ENCODE results near the gene NR6A1.

NR6A1 gene

DNA sequence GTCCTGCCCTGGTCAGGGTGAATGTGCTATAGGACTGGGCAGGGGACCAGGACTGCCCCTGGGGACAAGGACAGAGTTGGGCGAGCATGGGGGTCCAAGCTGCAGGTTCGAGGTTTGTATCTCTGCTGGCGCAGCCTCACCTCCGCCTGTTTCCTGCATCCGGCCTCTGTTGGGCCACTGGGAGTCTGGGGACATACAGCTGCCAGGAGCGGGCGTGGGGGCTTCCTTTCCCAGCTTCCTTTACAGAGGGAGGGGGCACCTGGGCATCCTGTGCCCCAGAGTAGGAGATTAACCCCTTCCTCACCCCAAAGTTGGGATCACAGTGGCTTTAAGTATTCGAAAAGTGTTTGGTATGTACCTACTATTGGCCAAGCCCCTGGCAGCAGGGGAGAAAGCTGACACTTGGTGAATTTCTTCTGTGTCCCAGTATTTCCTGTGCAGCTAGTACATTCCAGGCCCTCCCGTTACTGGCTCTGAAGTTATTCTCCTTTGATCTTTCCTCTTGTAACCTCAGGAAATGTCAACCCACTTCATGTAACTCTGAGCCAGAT is 24.8 kb upstream of the NR6A1 start:
- no peak for DNase-seq (ENCODE audit: low read depth in 2 of 2)

DNA sequence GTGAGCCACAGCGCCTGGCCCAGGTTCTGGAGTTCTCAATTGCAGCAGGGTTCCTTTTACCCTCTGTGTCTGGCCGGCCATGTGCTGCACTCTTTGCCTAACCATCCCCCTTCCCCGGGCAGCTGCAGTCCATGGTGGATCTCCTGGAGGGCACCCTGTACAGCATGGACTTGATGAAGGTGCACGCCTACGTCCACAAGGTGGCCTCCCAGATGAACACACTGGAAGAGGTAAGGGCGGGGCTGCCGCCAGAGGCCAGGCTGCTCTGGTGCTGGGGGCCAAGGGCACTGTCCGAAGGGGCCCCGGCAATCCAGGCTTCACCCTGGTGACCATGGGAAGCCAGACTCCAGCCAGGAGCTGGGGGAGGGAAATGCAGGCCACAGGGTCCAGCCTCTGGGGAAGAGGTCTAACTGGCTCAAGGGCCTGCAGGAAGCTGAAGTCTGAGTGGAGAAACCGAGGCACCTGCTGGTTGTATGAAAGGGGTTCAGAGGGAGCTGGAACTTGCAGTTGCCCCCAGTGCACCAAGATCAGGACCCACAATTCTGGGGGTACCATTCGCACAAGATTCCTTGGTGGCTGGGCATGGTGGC is 23.9 kb upstream of the NR6A1 start:
- no peak for DNase-seq (ENCODE audit: low read depth in 2 of 2)

DNA sequence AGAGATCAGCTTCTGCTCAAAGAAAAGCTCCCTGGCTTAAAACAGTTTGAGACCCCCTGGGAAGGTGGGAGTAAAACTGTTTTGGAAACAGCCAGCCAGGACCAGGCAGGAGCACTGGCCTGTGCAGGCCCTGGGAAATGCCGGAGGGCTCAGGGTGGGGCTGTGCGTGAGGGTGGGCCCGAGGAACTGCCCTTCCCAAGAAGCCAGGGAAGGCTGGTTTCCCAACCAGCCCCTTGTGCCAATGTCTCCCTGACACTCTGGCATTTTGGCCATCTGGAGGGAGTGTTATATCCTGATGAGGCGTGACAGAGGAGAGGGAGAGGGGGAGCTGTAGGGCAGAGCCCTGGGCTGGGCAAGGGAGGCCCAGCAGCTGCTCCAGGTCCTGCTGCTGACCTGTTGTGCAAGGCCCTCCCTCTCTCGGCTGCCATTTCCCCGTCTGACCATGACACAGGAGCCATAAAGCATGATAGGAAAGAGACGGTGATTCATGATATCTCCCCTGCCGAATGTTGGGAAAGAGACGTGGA is 22.0 kb upstream of the NR6A1 start:
- DNase-seq (ENCODE audit: low read depth in 2 of 2) = no peak

DNA sequence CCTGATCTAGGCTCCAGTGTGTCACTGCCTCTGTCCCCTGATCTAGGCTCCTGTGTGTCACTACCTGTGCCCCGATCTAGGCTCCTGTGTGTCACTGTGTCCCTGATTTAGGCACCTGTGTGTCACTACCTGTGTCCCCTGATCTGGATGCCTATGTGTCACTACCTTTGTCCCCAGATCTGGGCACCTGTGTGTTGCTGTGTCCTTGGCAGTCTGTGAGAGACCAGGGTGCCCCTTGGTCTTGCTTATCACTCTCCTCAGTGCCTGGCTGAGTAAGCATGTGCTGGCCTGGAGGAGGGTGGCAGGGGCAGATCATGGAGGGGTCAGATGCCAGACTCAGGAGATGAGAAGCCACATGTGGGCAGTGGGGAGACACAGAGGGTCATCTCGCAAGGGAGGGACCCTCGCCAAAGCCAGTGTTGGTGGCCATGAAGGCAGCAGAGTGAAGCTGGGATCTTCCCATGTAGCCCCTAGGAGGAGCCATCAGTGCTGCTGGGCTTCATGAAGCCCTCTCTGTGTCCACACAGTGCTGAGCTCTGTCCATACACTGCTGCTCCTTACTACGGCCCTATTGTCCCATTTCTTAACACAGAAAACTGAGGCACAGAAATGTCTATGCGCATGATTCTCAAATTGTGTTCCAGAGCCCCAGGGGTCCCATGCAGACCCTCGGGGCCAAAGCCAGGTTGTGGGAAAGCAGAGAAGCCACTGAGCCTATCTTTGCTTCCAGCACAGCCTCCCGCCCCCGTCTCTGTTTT is 21.3 kb upstream of the NR6A1 start:
- DNase-seq (ENCODE audit: low read depth in 2 of 2) = no peak

DNA sequence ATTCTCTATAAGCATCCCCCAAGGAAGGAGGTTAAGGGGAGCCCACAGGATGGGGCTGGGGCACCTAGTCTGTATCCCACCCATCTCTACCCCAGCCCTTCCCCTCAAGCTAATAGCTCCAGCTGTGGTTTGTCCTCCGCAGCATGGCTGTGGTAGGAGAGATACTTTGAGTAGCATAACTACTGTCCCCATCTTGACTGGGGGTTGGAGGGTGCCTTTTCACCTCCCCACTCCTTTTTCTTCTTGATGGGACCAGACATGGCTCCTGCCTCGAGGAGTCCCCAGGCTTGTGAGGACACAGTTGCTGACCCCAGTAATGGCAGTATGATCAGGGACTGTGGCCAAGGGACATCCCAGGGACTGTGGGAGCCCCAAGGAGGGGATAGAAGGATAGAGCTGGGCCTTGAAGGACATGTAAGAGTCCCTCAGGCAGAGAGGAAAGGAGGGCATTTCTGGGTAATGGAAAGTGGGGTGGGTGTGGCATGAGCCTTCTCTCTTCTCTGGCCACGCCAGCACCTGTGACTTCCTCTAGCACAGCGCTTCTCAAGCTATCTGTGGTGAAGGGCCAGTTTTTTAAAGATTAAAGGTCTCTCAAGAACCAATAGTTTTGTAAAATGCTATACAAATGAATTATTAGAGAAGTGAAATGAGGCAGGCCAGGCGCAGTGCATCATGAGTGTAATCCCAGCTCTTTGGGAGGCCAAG is 19.8 kb upstream of the NR6A1 start:
- DNase-seq (ENCODE audit: low read depth in 2 of 2) = no peak

DNA sequence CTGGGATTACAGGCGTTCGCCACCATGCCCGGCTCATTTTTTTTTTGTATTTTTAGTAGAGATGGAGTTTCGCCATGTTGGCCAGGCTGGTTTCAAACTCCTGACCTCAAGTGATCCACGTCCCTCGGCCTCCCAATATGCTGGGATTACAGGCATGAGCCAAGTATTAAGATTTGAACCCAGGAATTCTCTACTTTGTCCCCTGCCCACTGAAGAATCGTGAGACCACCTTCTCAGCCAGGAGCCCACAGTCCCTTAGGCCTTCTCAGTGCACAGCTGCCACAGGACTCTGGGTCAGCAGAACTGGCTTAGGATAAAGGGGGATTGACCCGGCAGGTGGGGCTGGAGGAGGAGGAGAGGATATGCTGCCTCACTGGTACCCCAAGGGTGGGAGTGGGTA is 19.2 kb upstream of the NR6A1 start:
- no peak for DNase-seq (ENCODE audit: low read depth in 2 of 2)

DNA sequence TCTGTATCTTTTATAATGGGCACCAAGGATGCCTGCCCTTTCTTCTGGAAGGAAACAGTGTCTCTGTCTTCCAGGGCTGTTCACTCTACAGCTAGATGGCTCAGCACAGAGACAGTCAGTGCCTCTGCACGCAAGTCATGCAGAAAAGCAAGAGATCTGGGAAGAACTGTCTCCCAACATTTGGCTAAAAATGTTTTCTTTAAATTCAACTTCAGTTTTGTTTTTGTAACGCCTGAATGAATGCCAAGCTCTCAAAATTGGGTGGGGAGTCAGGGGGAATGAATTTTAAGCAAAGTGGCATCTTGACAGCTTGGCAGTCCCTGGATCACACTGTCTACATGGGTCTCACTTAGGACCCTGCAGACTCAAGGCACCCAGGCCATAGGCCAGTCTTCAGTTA is 18.4 kb upstream of the NR6A1 start:
- DNase-seq (ENCODE audit: low read depth in 2 of 2) = no peak

DNA sequence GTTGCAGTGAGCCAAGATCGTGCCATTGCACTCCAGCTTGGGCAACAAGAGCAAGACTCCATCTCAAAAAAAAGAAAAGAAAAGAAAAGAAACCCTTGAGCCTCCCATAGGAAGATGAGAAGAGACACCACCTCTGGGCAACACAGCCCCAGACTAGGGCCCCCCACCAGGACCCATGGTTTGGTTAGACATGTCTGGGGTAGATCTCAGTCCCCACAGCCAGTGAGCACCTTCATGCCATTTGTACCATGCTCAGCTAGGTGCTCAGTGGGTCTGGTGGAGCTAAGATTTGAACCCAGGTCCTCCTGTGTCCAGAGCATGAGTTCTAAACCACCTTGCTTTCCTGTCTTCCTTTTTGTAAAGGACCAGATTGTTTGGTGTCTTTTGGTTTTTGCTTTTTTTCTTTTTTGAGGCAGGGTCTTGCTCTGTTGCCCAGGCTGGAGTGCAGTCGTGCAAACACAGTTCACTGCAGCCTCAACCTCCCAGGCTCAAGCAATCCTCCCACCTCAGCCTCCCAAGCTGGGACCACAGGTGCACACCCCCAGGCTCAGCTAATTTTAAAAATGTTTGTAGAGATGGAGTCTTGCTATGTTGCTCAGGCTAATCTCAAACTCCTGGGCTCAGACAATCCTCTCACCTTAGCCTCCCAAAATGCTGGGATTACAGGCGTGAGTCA is 17.6 kb upstream of the NR6A1 start:
- DNase-seq (ENCODE audit: low read depth in 2 of 2) = no peak

DNA sequence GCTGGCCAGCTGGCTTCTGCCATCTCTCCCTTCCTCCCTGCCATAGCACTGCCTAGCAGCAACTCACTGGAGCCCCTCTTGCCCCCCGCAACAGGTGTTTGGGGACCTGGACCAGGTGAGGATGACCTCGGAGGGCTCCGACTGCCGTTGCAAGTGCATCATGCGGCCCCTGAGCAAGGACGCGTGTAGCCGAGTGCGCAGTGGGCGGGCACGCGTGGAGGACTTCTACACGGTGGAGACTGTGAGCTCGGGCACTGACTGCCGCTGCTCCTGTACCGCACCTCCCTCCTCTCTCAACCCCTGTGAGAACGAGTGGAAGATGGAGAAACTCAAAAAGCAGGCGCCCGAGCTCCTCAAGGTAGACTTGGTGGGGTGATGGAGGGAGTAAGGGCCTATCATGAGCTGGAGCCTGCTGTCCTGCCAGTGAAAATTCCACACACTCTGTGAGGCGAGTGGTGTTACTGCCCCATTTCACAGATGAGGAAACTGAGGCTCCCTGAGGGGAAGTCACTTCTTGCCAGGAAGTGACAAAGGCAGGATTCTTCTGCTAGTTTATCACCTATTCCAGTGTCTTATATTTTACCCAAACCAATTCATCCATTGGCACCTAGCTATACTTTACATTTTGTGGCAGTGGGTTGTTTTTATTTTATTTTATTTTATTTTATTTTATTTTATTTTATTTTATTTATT is 15.9 kb upstream of the NR6A1 start:
- DNase-seq (ENCODE audit: low read depth in 2 of 2) = no peak

DNA sequence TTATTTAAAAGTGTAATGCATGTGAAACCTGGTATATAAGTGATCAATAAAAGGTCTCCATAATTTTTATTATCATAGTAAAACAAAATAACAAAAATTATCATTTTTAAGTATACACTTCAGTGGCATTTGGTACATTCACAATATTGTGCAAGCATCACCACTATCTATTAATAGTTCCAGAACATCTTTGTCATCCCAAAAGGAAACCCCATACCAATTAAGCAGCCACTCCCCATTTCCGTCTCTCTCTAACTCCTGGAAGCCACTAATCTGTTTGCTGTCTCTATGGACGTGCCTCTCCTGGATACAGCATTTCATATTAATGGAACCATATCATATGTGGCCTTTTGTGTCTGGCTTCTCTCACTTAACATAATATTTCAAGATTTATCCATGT is 13.4 kb upstream of the NR6A1 start:
- no peak for DNase-seq (ENCODE audit: low read depth in 2 of 2)

DNA sequence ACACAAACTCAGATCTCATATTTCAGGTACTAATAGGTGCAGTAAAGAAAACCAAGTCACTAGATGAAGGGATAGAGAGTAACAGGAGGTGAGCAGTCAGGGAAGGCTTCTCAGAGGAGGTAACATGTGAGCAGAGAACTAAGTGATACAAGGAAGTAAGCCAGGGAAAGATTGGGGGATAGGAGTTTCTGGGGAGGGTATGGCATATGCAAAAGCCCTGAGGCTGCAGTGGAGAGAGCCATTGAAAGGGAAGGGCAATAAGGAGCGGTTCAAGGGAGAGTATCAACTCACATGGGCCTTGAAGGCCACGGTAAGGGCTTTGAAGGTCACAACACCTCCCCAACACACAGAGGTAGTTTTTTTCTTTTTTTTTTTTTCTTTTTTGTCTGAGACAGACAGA is 12.7 kb upstream of the NR6A1 start:
- no peak for DNase-seq (ENCODE audit: low read depth in 2 of 2)

DNA sequence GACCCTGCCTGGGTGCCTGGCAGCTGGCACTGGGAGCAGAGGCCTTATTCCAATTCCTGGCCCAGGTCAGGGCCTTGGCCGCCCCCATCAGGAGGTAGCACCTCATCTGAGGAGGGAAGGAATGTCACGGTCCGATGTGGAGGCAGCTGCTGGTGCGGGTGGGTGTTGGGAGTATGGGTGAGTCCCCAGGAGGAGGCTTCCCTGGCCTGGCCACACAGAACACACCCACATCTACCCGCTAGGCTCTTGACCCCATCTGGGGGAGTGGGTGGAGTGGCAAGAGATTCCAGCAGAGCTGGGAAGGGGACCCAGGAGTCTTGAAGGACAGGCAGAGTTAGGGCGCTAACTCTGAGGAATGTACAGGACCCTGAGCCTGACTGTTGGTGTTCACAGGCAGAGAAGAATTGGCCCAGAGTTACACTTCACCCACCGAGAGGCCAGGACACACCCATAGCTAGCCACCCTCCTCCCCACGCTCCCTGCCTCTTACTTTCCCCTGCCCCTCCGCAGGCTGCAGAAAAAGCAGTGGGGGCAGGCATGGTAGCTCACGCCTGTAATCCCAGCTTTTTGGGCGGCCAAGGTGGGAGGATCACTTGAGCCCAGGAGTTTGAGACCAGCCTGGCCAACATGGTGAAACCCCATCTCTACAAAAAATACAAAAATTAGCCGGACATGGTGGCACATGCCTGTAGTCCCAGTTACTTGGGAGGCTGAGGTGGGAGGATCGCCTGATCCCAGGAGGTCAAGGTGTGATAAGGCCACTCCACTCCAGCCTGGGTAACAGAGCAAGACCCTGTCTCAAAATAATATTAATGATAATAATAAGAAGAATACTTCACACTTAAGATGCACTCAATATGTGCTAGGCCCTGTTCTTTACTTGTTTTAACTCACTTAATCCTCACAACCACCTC is 11.8 kb upstream of the NR6A1 start:
- no peak for DNase-seq (ENCODE audit: low read depth in 2 of 2)

DNA sequence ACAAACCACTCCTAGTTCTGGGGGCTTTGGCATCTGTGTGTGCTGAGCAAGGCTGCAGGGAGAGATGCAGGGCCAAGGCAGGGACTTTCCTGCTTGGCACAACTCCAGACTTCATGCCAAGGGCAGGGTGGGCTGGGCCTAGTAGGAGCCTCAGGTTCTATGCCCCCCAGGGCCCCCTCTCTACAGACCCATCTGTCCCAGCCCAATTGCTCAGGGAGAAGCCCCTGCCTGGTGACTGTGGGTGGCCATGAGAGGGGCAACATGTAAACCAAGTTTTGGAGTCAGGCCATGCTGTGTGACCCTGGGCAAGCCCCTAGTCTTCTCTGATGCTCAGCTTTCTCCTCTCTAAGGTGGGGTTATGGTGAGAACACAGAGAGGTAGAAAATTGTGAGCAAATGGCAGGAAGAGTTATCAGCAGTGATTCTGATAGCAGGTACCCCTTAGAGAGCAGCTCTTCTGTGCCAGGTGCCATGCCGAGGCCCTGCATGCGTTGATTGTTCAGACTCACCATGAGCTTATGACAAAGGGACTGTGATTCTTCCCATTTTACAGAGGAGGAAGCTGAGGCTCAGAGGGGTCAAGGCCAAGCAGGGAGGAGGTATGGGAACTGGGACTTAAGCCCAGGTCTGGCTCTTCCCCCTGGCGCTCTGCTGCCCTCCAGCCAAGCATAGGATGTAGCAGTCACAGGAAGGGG is 11.0 kb upstream of the NR6A1 start:
- DNase-seq (ENCODE audit: low read depth in 2 of 2) = no peak

DNA sequence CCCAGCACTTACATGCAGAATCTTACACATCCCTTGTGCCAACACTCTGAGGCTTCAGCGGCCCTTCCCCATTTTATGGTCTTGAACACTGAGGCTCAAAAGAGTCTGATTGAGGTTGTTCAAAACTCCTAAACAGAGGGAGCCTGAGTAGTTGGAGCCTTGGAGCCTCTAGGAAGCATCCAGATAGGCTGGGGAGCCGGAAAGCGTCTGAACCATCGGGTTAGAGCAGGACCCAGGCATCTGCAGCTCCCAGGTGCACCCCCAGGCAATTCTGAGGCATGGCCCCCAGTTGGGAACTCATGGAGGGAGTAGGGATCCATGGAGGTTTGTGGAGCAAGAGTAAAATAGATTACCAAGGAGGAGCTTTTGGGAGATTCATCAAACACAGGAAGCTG is 9.6 kb upstream of the NR6A1 start:
- no peak for DNase-seq (ENCODE audit: low read depth in 2 of 2)

DNA sequence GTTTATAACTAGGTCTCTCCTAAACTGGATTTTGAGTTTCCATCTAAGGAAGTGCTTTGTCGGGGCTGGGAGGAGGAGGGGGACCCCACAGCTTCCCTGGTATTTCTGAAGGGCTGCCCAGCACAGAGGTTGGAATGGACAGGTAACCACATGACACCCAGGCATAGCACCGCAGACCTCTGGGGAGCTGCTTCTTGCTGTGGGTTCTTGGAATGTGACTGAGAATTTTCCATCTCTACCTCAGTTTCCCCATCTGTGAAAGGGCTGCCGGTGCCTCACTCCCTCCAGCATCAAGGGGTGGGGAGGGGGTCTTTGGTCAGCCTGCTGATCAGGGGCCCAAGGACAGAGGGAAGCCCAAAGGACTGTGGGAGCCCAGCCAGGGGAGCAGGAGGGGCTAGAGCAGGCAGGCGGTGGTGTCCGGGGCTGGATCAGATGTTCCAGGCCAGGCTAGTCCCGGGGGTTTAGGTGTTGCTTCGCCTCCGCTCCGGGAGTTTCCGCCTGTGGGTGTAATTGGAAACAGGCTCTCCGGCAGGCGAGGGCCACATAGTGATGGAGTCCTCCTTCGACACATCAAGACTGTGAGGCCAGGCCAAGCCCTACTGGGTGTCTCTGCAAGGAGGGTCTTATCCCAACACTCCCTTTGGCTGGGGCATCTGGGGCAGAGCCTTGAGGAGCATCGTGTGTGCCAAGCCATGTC is 9.1 kb upstream of the NR6A1 start:
- DNase-seq (ENCODE audit: low read depth in 2 of 2) = no peak

DNA sequence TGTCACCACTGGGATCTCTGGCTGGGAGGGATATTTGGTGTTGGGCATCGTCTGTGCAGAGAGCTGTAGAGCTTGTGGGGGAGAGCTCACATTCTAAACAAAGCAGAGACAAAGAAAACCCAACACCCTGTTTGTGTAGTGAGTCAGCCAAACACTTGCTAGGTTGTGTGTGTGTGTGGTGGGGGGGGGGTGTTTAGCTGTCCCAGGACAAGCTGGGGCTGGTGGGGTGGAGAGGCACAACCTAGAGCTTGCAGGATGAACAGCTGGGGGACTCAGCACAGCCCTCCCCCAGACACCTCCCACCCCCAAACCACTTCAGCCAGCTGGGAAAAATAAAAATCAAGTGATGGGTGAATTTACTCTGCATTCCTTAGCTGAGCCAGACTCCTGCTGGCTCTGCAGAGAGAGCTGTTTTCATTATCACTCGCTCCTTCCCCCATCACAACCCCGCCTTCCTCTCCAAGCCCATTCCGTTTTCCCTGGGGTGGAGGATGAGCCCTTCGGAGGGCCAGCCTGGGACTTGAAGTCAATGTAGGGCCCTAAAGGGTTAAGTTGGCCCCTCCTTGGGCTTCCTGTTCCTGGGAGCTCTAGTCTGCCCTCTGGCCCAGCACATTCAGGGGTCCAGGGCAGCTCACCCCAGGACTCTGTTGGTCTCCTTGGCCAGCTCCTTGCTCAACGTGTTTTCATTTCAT is 8.4 kb upstream of the NR6A1 start:
- no peak for DNase-seq (ENCODE audit: low read depth in 2 of 2)

DNA sequence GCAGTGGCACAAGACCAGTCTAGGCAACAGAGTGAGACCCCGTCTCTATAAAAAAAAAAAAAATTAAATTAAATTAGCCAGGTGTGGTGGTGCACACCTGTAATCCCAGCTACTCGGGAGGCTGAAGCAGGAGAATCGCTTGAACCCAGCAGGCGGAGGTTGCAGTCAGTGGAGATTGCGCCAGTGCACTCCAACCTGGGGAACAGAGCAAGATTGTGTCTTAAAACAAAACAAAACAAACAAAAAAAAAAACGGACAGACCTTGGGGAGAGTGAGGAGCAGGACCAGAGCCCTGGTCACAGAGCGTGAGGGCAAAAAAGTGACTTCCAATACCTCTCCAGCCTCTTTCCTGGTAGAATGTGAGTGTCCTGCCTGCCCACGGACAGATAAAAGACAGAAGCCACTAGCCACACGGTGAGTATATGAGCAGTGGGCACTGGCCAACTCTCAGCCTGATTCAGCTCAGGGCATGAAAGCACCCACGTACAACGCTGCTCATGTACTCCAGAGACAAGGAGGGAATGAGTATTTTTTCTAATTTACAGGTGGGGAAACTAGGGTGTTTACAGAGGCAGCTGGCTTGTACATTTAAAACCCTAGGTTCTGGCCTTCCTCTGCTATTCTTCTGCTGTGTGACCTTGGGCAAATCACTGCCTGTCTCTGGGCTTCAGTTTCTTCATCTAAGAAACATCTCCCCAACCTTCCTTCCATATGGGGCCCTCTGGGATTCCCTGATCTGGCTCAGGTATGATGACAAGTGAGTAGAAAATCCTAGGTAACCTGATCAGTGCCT is 7.7 kb upstream of the NR6A1 start:
- DNase-seq (ENCODE audit: low read depth in 2 of 2) = no peak

Data from stimulated activated CD8-positive, alpha-beta memory T cell treated with anti-CD3 and anti-CD28 coated beads, Interleukin-2, amount 100 ng/mL, for 48 hours (primary cell).